C4-2B (cell line): ENCODE data around the gene TXNRD1.

Experiments
- CTCF ChIP-seq: fragments of 450-650 bp; conservative IDR thresholded peaks from 2 replicates; pipeline ENCODE4 v1.5.1; 2017; ENCODE audit warnings: mild to moderate bottlenecking
- ZFX ChIP-seq: fragments of 450-650 bp; IDR thresholded peaks from 2 replicates; pipeline ENCODE4 v1.6.1; 2017

GRCh38 chr12:104234926-104235499 is 19.4 kb downstream of the TXNRD1 start:
- TF ChIP-seq ZFX (no peak), CTCF (no peak)
